Spleen (tissue), 3 donors: ENCODE measurements around the gene AREG.

Source experiments
- POLR2A ChIP-seq, 3 donors: fragments of 450-650 bp; IDR thresholded peaks; one replicate each; pipeline ENCODE4 v1.5.1; 2017; ENCODE audit warnings: antibody characterized with exemption in 3 of 3, mild to moderate bottlenecking in 1 of 3
- POLR2AphosphoS5 ChIP-seq, 3 donors: sonication (generic); formaldehyde crosslinking; IDR thresholded peaks; one replicate each; pipeline ENCODE4 v1.5.1; 2017; ENCODE audit warnings: antibody characterized with exemption in 3 of 3

- no peak for TF ChIP-seq POLR2AphosphoS5 (IDR thresholded peaks at IDR 0.05)
- no peak for TF ChIP-seq POLR2A (IDR thresholded peaks at IDR 0.05)
Observed at GRCh38 chr4:74453829-74454742, 9.2 kb downstream of the AREG start.
